Parietal lobe (tissue), 1 donor: ENCODE data around the gene REXO1. TPM values are rescaled to one million over a fixed set of nuclear protein-coding genes. Genes with fewer than 3 reads are reported as not detected.

Experiments used
- total RNA-seq: library from RNA; depleted of rRNA; stranded (reverse); fragments of >200 nt; gene quantifications from one replicate; pipeline ENCODE4 v1.2.3, GENCODE V29; 2014

The REXO1 gene, protein sequence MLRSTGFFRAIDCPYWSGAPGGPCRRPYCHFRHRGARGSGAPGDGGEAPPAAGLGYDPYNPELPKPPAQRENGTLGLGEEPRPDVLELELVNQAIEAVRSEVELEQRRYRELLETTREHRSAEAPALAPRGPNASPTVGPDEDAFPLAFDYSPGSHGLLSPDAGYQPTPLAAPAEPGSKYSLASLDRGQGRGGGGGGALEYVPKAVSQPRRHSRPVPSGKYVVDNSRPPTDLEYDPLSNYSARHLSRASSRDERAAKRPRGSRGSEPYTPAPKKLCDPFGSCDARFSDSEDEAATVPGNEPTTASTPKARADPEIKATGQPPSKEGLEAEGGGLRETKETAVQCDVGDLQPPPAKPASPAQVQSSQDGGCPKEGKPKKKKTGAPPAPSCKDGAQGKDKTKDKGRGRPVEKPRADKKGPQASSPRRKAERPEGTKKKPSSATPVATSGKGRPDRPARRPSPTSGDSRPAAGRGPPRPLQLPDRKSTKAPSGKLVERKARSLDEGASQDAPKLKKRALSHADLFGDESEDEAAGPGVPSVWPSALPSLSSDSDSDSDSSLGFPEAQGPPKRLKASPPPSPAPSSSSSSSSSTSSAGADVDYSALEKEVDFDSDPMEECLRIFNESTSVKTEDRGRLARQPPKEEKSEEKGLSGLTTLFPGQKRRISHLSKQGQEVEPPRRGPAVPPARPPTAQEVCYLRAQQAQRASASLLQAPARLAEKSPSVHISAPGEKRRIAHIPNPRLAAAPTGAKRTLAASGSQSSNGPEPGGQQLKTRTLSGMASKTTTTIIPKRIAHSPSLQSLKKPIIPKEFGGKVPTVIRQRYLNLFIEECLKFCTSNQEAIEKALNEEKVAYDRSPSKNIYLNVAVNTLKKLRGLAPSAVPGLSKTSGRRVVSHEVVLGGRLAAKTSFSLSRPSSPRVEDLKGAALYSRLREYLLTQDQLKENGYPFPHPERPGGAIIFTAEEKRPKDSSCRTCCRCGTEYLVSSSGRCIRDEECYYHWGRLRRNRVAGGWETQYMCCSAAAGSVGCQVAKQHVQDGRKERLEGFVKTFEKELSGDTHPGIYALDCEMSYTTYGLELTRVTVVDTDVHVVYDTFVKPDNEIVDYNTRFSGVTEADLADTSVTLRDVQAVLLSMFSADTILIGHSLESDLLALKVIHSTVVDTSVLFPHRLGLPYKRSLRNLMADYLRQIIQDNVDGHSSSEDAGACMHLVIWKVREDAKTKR
- 11.0 TPM for total RNA-seq

DNA sequence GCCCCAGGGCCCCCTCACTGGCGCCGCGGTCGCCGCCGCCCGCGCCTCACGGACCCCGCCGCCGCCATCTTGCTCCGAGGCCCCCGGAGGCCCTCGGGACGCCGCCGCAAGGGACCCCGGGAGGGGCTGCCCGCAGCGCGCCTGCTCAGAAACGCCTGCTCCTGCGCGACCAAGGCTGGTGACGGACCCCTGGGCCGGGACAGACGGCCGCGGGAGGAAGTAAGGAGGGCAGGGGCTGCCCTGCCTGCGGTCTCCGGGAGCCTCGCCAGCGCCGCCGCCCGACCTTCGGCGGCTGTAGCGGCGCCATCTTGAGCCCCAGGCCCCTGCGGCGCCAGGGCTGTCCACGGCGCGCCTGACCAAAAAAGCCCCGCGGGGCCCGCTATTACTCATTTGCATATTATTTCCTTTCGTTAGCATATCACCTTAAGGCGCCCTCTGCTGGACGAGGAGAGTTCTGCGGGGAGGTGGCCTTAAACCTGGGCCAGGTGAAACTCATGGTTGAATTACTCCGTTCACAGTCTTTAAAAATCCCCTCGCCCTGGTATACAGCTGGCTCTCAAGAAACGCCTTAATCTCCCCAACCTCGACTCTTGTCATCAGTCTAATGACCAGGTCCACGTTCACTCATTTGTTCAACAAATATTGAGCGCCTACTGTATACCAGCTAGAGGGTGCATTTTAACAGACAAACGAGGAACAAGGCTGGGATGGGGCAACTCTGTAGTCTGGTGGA lies at the start of gene REXO1:
TSS of gene REXO1 (minus strand) at position 85 of the 733 bp plus-strand sequence. CDS start 125 bp downstream, outside the sequence.

DNA sequence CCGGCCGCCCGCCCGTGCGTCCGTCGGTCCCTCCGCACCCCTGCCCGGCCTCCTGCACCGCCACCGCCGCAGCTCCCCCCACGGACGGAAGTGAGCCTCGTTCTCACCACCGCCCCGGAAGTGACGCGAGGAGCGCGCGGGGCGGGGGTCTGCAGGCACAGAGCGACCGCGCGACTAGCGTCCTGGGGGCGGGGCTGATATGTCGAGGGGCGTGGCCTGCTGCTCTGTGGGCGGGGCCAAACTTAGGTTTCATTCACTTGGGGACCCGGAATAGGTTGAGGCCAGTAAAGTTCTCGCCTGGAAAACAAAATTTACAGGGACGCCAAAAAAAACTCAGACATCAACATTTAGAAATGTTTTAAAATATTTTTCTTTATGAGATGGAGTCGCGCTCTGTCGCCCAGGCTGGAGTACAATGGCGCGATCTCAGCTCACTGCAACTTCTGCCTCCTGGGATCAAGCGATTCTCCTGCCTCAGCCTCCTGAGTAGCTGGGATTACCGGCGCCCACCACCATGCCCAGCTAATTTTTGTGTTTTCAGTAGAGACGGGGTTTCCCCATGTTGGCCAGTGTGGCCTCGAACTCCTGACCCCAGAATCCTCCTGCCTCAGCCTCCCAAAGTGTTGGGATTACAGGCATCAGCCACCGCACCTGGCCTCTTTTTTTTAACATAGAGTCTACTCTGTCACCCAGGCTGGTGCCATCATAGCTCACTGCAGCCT lies 37.3 kb upstream of the REXO1 start, which contains the start of gene ABHD17A:
TSS of gene ABHD17A (minus strand) at position 99 of the 722 bp plus-strand sequence. CDS start 3,930 bp downstream, outside the sequence.

DNA sequence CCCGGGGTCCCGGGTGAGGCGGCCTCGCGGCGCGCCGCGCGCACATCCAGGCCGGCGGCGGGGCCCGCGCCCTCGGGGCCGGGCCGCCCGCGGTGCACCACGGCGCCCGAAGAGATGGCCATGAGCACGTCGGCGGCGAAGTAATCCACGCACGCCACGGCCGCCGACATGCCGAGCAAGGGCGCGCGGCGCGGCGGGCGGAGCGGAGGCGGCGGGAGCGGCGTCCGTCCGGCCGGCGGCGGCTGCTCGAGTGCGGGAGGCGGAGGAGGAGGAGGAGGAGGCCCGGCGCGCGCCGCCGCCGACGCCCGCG lies 15.0 kb upstream of the REXO1 start, which contains the start of gene KLF16:
TSS of gene KLF16 (minus strand) at position 252 of the 310 bp plus-strand sequence. CDS start at position 170, 82 bp downstream.

DNA sequence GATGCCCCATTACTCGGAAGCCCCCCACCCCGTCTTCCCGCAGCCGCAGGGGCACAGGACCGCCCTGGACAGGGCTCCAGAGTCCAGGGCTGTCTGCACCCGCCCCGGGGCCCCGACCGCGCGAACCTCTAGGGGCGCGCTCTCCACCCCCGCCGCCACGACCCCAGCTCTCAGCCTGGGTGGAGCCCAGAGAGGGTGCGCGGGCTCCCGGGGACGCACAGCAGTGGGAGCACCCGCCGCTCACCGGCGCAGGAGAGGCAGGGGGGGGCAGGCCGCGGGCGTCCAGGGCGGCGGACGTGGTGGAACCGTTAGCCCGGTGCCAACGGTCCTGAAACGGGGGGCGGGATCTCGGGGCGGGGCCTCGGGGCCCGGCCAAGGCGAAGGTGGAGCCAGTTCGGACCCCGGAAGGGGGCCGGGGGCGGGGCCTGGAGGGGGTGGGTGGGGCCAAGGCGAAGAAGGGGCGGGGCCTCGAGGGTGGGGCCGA lies 36.3 kb downstream of the REXO1 start, which contains the start of gene ATP8B3:
TSS of gene ATP8B3 (minus strand) at position 335 of the 484 bp plus-strand sequence. CDS start 540 bp downstream, outside the sequence.

Other genes with a start within 250 kb of the REXO1 start
- gene UQCR11, start 243.0 kb downstream of the REXO1 start, total RNA-seq, result 52.0 TPM
- gene TCF3, start 195.9 kb downstream of the REXO1 start, total RNA-seq, result 33.8 TPM
- gene ONECUT3, start 95.0 kb downstream of the REXO1 start, total RNA-seq, result not detected
- under 0.01 TPM for gene ATP8B3, start 36.2 kb downstream of the REXO1 start, total RNA-seq
- 3.4 TPM for gene KLF16, start 15.1 kb upstream of the REXO1 start, total RNA-seq
- 37.9 TPM for gene ABHD17A, start 37.0 kb upstream of the REXO1 start, total RNA-seq
- 3.8 TPM for gene ADAT3, start 56.9 kb upstream of the REXO1 start, total RNA-seq
- 19.4 TPM for gene SCAMP4, start 56.9 kb upstream of the REXO1 start, total RNA-seq
- gene CSNK1G2, start 92.7 kb upstream of the REXO1 start, total RNA-seq, result 52.3 TPM
- 69.5 TPM for gene BTBD2, start 167.2 kb upstream of the REXO1 start, total RNA-seq
- 24.4 TPM for gene MKNK2, start 202.8 kb upstream of the REXO1 start, total RNA-seq
- 15.0 TPM for gene MOB3A, start 247.8 kb upstream of the REXO1 start, total RNA-seq
- 5.9 TPM for gene IZUMO4, start 248.4 kb upstream of the REXO1 start, total RNA-seq